ENCODE data around the gene IGF2BP2. TPM values are rescaled to one million over a fixed set of nuclear protein-coding genes. Genes with fewer than 3 reads are reported as not detected.

IGF2BP2 gene
- total RNA-seq, 1 experiment from 2014 or later, result 133 TPM

- CTCF ChIA-PET, result no interaction called here
- H3K36me3 Mint-ChIP-seq, result peaks cover 52% of the 10 kb centered on the region
Measured at GRCh38 chr3:185630182-185630622, 194.6 kb downstream of the IGF2BP2 start.

GRCh38 chr3:185629554-185630181, 195.2 kb downstream of the IGF2BP2 start:
- CTCF ChIA-PET, result no interaction called here

More at GRCh38 chr3:185630182-185630622, 194.6 kb downstream of the IGF2BP2 start:
- ATAC-seq (no peak), DNase-seq (ENCODE audit: low spot score) (no peak)
- H3K27me3 Mint-ChIP-seq (ENCODE audit: low read depth), result no peaks in the 10 kb centered on the region
- no peak overlapping the region for H3K4me3 Mint-ChIP-seq
- H3K27ac Mint-ChIP-seq, result peak overlapping the region; percentile 80
- H3K4me1 Mint-ChIP-seq, result no peaks in the 10 kb centered on the region
- POLR2A ChIA-PET, result no interaction called here
- TF ChIP-seq ATF3 (CRISPR knock-in tag; conservative IDR thresholded peaks at IDR 0.05) (no peak), IRF2 (CRISPR knock-in tag; IDR thresholded peaks at IDR 0.05; ENCODE audit: borderline replicate concordance, low read depth) (no peak), IRF1 (CRISPR knock-in tag; IDR thresholded peaks at IDR 0.05) (no peak), ZNF425 (CRISPR knock-in tag; conservative IDR thresholded peaks at IDR 0.05) (no peak), MYBL2 (CRISPR knock-in tag; IDR thresholded peaks at IDR 0.05) (no peak), GABPB1 (CRISPR knock-in tag; IDR thresholded peaks at IDR 0.05) (no peak)
- H3K9me3 Mint-ChIP-seq, result no peaks in the 10 kb centered on the region

More at GRCh38 chr3:185629554-185630181, 195.2 kb downstream of the IGF2BP2 start:
- POLR2A ChIA-PET, result no interaction called here
- Mint-ChIP-seq H3K9me3 (no peaks in the 10 kb centered on the region), H3K4me1 (no peaks in the 10 kb centered on the region), H3K4me3 (no peak overlapping the region), H3K36me3 (peaks cover 56% of the 10 kb centered on the region), H3K27me3 (ENCODE audit: low read depth) (no peaks in the 10 kb centered on the region), H3K27ac (peak overlapping the region; percentile 80)
- ATAC-seq (no peak), DNase-seq (ENCODE audit: low spot score) (no peak)
- TF ChIP-seq SOX15 (CRISPR knock-in tag; IDR thresholded peaks at IDR 0.05), result no peak
- TF ChIP-seq ZMAT4 (CRISPR knock-in tag; IDR thresholded peaks at IDR 0.05), result no peak
- TF ChIP-seq CTCF (IDR thresholded peaks at IDR 0.05), result no peak
- TF ChIP-seq E2F4 (CRISPR knock-in tag; IDR thresholded peaks at IDR 0.05; ENCODE audit: borderline replicate concordance, low read depth), result no peak
- no peak for TF ChIP-seq TEAD1 (CRISPR knock-in tag; IDR thresholded peaks at IDR 0.05)
- no peak for TF ChIP-seq ZNF219 (CRISPR knock-in tag; IDR thresholded peaks at IDR 0.05; ENCODE audit: borderline replicate concordance)
- TF ChIP-seq ZNF671 (CRISPR knock-in tag; IDR thresholded peaks at IDR 0.05), result no peak
- TF ChIP-seq ATF3 (CRISPR knock-in tag; conservative IDR thresholded peaks at IDR 0.05), result no peak
- TF ChIP-seq ELF4 (CRISPR knock-in tag; IDR thresholded peaks at IDR 0.05; ENCODE audit: low read depth), result no peak

All from WTC11 (cell line).